PC-3 (cell line): ENCODE data around the gene SLC36A3.

Source experiments
- CTCF ChIP-seq: fragments of 300-600 bp; sonication (generic); conservative IDR thresholded peaks from 2 replicates; pipeline ENCODE4 v1.5.1; 2017; ENCODE audit warnings: antibody characterized with exemption, low read depth, mild to moderate bottlenecking, low read length
- EZH2 ChIP-seq: fragments of 300-600 bp; sonication (generic); IDR thresholded peaks from one replicate; pipeline ENCODE4 v1.6.1; 2017; ENCODE audit warnings: antibody characterized with exemption, mild to moderate bottlenecking, low read length; ENCODE audit not compliant: unreplicated experiment
- EZH2phosphoT487 ChIP-seq: fragments of 300-600 bp; sonication (generic); IDR thresholded peaks from 2 replicates; pipeline ENCODE4 v1.6.1; 2018; ENCODE audit warnings: mild to moderate bottlenecking, antibody characterized with exemption, low read length, borderline replicate concordance

DNA sequence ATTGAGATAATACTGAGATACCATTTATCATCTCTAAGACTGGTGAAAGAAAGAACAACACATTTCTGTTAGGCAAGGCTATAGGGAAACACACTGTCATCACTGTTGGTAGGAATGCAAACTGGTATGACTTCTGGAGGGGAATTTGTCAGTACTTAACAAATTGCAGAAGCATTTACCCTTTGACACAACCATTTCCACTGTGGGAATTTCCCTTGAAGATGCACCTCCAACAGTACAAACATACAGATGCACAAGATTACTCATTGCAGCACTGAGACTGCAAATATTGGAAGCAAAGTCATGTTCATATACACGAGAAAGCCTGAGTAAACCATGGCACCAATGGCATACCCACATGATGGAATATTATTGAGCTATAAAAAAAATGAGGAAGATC lies 33.0 kb downstream of the SLC36A3 start:
- TF ChIP-seq CTCF (no peak), EZH2phosphoT487 (no peak), EZH2 (no peak)
